ENCODE results near the gene CCS. TPM values are rescaled to one million over a fixed set of nuclear protein-coding genes. Genes with fewer than 3 reads are reported as not detected.

The CCS gene
- total and polyA plus RNA-seq, 2 donors (not counting 1 experiment from before 2014, with no cell fraction given) = 22.5 to 42.4 TPM

- no peaks in the 10 kb centered on the region for H3K9me3 ChIP-seq (ENCODE audit: control insufficient read depth, insufficient read depth, low read depth, low read length)
- no peaks in the 10 kb centered on the region for H3K36me3 ChIP-seq (ENCODE audit: control insufficient read depth, insufficient read depth, low read length)
- peaks cover 4% of the 10 kb centered on the region for H3K27me3 ChIP-seq (ENCODE audit: control insufficient read depth, insufficient read depth, low read length)
- H3K27ac ChIP-seq (ENCODE audit: insufficient read depth, low read length) = no peak within 1 kb of the TSS
- peak; percentile 60 to 73 for DNase-seq (ENCODE audit: low read depth in 2 of 2)
- H3K9ac ChIP-seq (ENCODE audit: insufficient read depth, low read length) = no peak within 1 kb of the TSS
- no peaks in the 10 kb centered on the region for H4K20me1 ChIP-seq (ENCODE audit: control insufficient read depth, extremely low read depth, insufficient read depth, low read length)
- TF ChIP-seq CTCF (conservative IDR thresholded peaks at IDR 0.05 in 1 of 2, IDR thresholded peaks at IDR 0.05 in 1 of 2; ENCODE audit: low read depth in 1 of 2, low read length in 2 of 2) = no peak
- no peak for TF ChIP-seq EZH2 (IDR thresholded peaks at IDR 0.05; ENCODE audit: low read length, missing control alignments)
- peak within 1 kb of the TSS; percentile 79 for H3K4me2 ChIP-seq (ENCODE audit: extremely low read depth, insufficient read depth, low read length)
- H3K79me2 ChIP-seq (ENCODE audit: control insufficient read depth, insufficient read depth, low read length) = no peaks in the 10 kb centered on the region
- peak within 1 kb of the TSS; percentile 22 for H2AFZ ChIP-seq (ENCODE audit: low read length)
- no peaks in the 10 kb centered on the region for H3K4me1 ChIP-seq (ENCODE audit: control insufficient read depth, extremely low read depth, insufficient read depth, low read length)
- H3K4me3 ChIP-seq (replicated peaks in 1 of 4; ENCODE audit: control extremely low read depth in 1 of 4, insufficient read depth in 1 of 4, low read depth in 3 of 4, low read length in 4 of 4) = peak within 1 kb of the TSS in 2 of 4 experiments; percentile 24 to 61
Measured at GRCh38 chr11:66568124-66568916, 24.7 kb upstream of the CCS start, which contains the start of gene CTSF. Gene CTSF, minus strand, starts transcription at chr11:66568606. Its CDS starts 120 bp downstream, at chr11:66568486.

- Histone ChIP-seq H3K9ac (ENCODE audit: insufficient read depth, low read length) (no peak overlapping the region), H3K4me2 (ENCODE audit: extremely low read depth, insufficient read depth, low read length) (no peak overlapping the region), H4K20me1 (ENCODE audit: control insufficient read depth, extremely low read depth, insufficient read depth, low read length) (no peaks in the 10 kb centered on the region), H3K9me3 (ENCODE audit: control insufficient read depth, insufficient read depth, low read depth, low read length) (no peaks in the 10 kb centered on the region), H3K36me3 (ENCODE audit: control insufficient read depth, insufficient read depth, low read length) (no peaks in the 10 kb centered on the region), H3K27me3 (ENCODE audit: control insufficient read depth, insufficient read depth, low read length) (peaks cover 4% of the 10 kb centered on the region), H3K4me1 (ENCODE audit: control insufficient read depth, extremely low read depth, insufficient read depth, low read length) (no peaks in the 10 kb centered on the region), H3K27ac (ENCODE audit: insufficient read depth, low read length) (no peak overlapping the region), H3K79me2 (ENCODE audit: control insufficient read depth, insufficient read depth, low read length) (no peaks in the 10 kb centered on the region), H3K4me3 (replicated peaks in 1 of 4; ENCODE audit: control extremely low read depth in 1 of 4, insufficient read depth in 1 of 4, low read depth in 3 of 4, low read length in 4 of 4) (no peak overlapping the region), H2AFZ (ENCODE audit: low read length) (no peak overlapping the region)
- TF ChIP-seq CTCF (conservative IDR thresholded peaks at IDR 0.05 in 1 of 2, IDR thresholded peaks at IDR 0.05 in 1 of 2; ENCODE audit: low read depth in 1 of 2, low read length in 2 of 2) (no peak), EZH2 (IDR thresholded peaks at IDR 0.05; ENCODE audit: low read length, missing control alignments) (no peak)
- DNase-seq (ENCODE audit: low read depth in 2 of 2) = no peak
Measured at GRCh38 chr11:66569076-66569475, 23.9 kb upstream of the CCS start.

- Histone ChIP-seq H3K9ac (ENCODE audit: insufficient read depth, low read length) (no peak overlapping the region), H3K79me2 (ENCODE audit: control insufficient read depth, insufficient read depth, low read length) (no peaks in the 10 kb centered on the region), H3K4me2 (ENCODE audit: extremely low read depth, insufficient read depth, low read length) (no peak overlapping the region), H4K20me1 (ENCODE audit: control insufficient read depth, extremely low read depth, insufficient read depth, low read length) (no peaks in the 10 kb centered on the region), H3K36me3 (ENCODE audit: control insufficient read depth, insufficient read depth, low read length) (no peaks in the 10 kb centered on the region), H3K9me3 (ENCODE audit: control insufficient read depth, insufficient read depth, low read depth, low read length) (no peaks in the 10 kb centered on the region), H3K4me1 (ENCODE audit: control insufficient read depth, extremely low read depth, insufficient read depth, low read length) (no peaks in the 10 kb centered on the region), H3K27ac (ENCODE audit: insufficient read depth, low read length) (no peak overlapping the region), H3K4me3 (replicated peaks in 1 of 4; ENCODE audit: control extremely low read depth in 1 of 4, insufficient read depth in 1 of 4, low read depth in 3 of 4, low read length in 4 of 4) (no peak overlapping the region), H3K27me3 (ENCODE audit: control insufficient read depth, insufficient read depth, low read length) (peaks cover 4% of the 10 kb centered on the region), H2AFZ (ENCODE audit: low read length) (no peak overlapping the region)
- no peak for DNase-seq (ENCODE audit: low read depth in 2 of 2)
- TF ChIP-seq EZH2 (IDR thresholded peaks at IDR 0.05; ENCODE audit: low read length, missing control alignments) (no peak), CTCF (conservative IDR thresholded peaks at IDR 0.05 in 1 of 2, IDR thresholded peaks at IDR 0.05 in 1 of 2; ENCODE audit: low read depth in 1 of 2, low read length in 2 of 2) (no peak)
Measured at GRCh38 chr11:66570079-66570849, 22.7 kb upstream of the CCS start.
